Muscle of leg (tissue), 11 donors: ENCODE results near the gene ZPBP. TPM values are rescaled to one million over a fixed set of nuclear protein-coding genes. Genes with fewer than 3 reads are reported as not detected.

Experiments used
- DNase-seq: peaks from one replicate; pipeline ENCODE4 v3.0.0; 2013
- H3K27ac ChIP-seq: one replicate; pipeline ENCODE4 v1.5.1; 2013; ENCODE audit warnings: mild to moderate bottlenecking, low read length, control low read depth
- H3K27me3 ChIP-seq: one replicate; pipeline ENCODE4 v1.6.1; 2013; ENCODE audit warnings: low read length; ENCODE audit not compliant: control insufficient read depth, insufficient read depth
- H3K36me3 ChIP-seq: one replicate; pipeline ENCODE4 v1.6.1; 2013; ENCODE audit warnings: low read length; ENCODE audit not compliant: control insufficient read depth, insufficient read depth
- H3K4me1 ChIP-seq: one replicate; pipeline ENCODE4 v1.6.1; 2013; ENCODE audit warnings: low read length; ENCODE audit not compliant: control insufficient read depth, insufficient read depth
- H3K4me3 ChIP-seq: one replicate; pipeline ENCODE4 v1.5.1; 2013; ENCODE audit warnings: low read length, control low read depth
- H3K9me3 ChIP-seq: replicated peaks from 2 replicates; pipeline ENCODE4 v1.6.1; 2013; ENCODE audit warnings: low read depth, low read length; ENCODE audit not compliant: control insufficient read depth
- WGBS: methylation state at CpG from one replicate; pipeline ENCODE4 v1.1.5; 2013; ENCODE audit warnings: missing lambda C conversion rate; ENCODE audit not compliant: insufficient coverage; 5-methylcytosine and 5-hydroxymethylcytosine counted together
- polyA plus RNA-seq, 8 donors: library from polyadenylated mRNA; unstranded; fragments of 120-200 nt; gene quantifications; one replicate each; pipeline versions ENCODE4 v1.2.1 to v1.2.3, GENCODE V29; 2013; ENCODE audit warnings: inconsistent platforms in 1 of 8, low replicate concordance in 1 of 8; ENCODE audit not compliant: insufficient read length in 8 of 8, insufficient read depth in 1 of 8
- total RNA-seq: library from RNA; stranded (reverse); fragments of 120-200 nt; gene quantifications from one replicate; pipeline ENCODE4 v1.2.4, GENCODE V29; 2013

Gene ZPBP
- total and polyA plus RNA-seq, 9 donors, result not detected

DNA sequence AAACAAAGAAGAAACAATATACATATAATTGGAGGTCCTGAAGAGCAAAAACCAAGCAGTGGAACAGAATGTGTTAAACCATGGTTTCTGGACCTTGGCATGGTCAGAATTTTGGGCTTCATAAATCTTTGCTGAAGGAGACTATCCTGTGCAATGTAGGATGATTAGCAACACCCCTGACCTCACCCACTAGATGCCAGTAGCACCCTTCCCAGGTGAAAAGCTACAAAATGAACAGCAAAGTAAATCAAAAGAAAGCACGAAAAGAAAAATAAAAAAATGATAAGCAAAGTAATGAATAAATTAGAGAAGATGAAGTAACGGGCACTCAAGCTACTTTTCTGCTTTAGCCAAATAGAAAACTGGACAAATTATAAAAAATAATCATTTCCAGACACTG, 19.2 kb upstream of the ZPBP start:
- Histone ChIP-seq H3K4me1 (no peaks in the 10 kb centered on the region), H3K36me3 (no peaks in the 10 kb centered on the region), H3K27ac (no peak overlapping the region), H3K9me3 (peaks cover 11% of the 10 kb centered on the region), H3K27me3 (no peaks in the 10 kb centered on the region), H3K4me3 (no peak overlapping the region)
- WGBS, result no CpG with 5 or more reads among the region's 2 CpGs
- DNase-seq, result no peak

GRCh38 chr7:50101873-50102272, 8.8 kb upstream of the ZPBP start:
- H3K4me3 ChIP-seq, result no peak overlapping the region
- DNase-seq, result no peak
- H3K27me3 ChIP-seq, result no peaks in the 10 kb centered on the region
- H3K9me3 ChIP-seq, result no peaks in the 10 kb centered on the region
- no peaks in the 10 kb centered on the region for H3K36me3 ChIP-seq
- H3K27ac ChIP-seq, result no peak overlapping the region
- no peaks in the 10 kb centered on the region for H3K4me1 ChIP-seq
- 92% methylated on average over 15 of the region's 15 CpGs for WGBS

GRCh38 chr7:50095634-50096033, 2.6 kb upstream of the ZPBP start:
- Histone ChIP-seq H3K4me1 (no peaks in the 10 kb centered on the region), H3K9me3 (no peaks in the 10 kb centered on the region), H3K4me3 (no peak overlapping the region), H3K27ac (no peak overlapping the region), H3K36me3 (no peaks in the 10 kb centered on the region), H3K27me3 (no peaks in the 10 kb centered on the region)
- no CpG with 5 or more reads among the region's 1 CpG for WGBS
- no peak for DNase-seq

DNA sequence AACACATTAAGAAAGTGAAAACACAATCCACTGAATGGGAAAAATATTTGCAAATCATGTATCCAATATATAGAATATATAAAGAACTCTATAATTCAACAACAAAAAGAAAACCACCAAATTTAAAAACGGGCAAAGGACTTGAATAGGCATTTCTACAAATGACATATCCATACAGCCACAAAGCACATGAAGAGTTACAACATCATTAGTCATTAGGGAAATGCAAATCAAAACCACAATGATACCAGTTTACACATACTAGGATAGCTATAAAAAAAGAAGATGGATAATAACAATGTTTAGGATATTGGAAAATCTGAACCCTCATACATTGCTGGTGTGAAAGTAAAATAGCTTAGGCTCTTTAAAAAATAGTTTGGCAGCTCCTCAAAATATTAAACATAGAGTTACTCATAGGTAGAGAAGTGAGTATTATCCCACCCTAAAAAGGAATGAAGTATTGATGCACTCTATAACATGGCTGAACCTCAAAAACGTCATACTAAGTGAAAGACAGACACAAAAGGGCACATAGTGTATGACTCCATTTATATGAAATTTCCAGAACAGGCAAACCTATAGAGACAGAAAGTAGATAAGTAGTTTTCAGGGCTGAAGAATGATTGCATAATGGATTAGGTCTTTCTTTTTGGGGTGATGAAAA, 4.5 kb downstream of the ZPBP start:
- Histone ChIP-seq H3K36me3 (no peaks in the 10 kb centered on the region), H3K9me3 (no peaks in the 10 kb centered on the region), H3K4me1 (no peaks in the 10 kb centered on the region), H3K27ac (no peak overlapping the region), H3K27me3 (no peaks in the 10 kb centered on the region), H3K4me3 (no peak overlapping the region)
- no peak for DNase-seq
- no CpG with 5 or more reads among the region's 2 CpGs for WGBS

DNA sequence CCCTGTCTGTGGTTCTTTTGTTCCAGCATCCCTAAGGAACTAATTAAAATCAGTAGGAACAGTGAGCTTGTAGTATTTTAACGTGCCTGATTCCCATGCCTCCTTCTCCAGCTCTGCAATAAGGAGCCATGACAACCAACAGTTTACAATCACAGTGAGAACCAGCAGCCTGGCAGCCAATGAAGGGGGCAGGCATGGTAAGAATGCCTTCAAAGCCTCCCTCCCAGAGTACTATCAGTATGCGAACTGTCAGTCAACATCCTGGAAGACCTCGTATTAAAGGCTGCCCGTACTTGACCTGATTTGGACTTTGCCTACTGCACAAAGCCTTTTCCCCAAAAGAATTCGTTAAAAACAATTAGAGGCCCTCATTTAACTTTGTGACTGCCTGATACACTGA, 7.7 kb downstream of the ZPBP start:
- H3K4me1 ChIP-seq, result no peaks in the 10 kb centered on the region
- no peak overlapping the region for H3K27ac ChIP-seq
- no peak for DNase-seq
- H3K9me3 ChIP-seq, result no peaks in the 10 kb centered on the region
- no peaks in the 10 kb centered on the region for H3K27me3 ChIP-seq
- 76% methylated on average over 3 of the region's 5 CpGs for WGBS
- H3K4me3 ChIP-seq, result no peak overlapping the region
- H3K36me3 ChIP-seq, result no peaks in the 10 kb centered on the region

GRCh38 chr7:50073093-50073492, 20.0 kb downstream of the ZPBP start:
- H3K9me3 ChIP-seq, result peaks cover 15% of the 10 kb centered on the region
- no peak for DNase-seq
- no peak overlapping the region for H3K27ac ChIP-seq
- no peak overlapping the region for H3K4me3 ChIP-seq
- peaks cover 4% of the 10 kb centered on the region for H3K4me1 ChIP-seq
- H3K36me3 ChIP-seq, result no peaks in the 10 kb centered on the region
- H3K27me3 ChIP-seq, result no peaks in the 10 kb centered on the region

DNA sequence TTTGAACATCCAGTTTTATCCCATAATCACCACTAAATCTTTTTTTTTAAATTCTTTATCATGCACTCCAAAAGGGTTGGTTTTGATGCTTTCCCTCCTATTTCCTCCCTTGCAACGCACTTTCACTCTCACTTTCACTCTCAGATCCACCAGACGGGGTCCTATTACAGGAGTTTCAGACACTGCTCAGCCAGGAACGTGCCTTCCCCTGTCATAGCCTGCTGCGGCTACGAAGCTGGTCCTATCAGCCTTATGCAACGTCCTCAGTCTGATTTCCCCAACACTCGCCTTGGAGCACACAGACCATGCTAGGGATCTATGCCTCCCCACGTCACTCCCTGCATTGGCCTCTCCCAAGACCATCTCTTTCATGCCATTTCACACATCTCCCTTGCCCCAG, 23.4 kb downstream of the ZPBP start:
- H3K27ac ChIP-seq, result no peak overlapping the region
- no peaks in the 10 kb centered on the region for H3K36me3 ChIP-seq
- peak overlapping the region; percentile 20 for H3K4me3 ChIP-seq
- H3K4me1 ChIP-seq, result peaks cover 5% of the 10 kb centered on the region
- peak; percentile 49 for DNase-seq
- 56% methylated on average over 8 of the region's 8 CpGs for WGBS
- H3K27me3 ChIP-seq, result no peaks in the 10 kb centered on the region
- peaks cover 15% of the 10 kb centered on the region for H3K9me3 ChIP-seq

- 20% methylated on average over 6 of the region's 6 CpGs for WGBS
- Histone ChIP-seq H3K27ac (peak overlapping the region; percentile 5), H3K36me3 (no peaks in the 10 kb centered on the region), H3K9me3 (peaks cover 15% of the 10 kb centered on the region), H3K4me1 (peaks cover 5% of the 10 kb centered on the region), H3K4me3 (peak overlapping the region; percentile 20), H3K27me3 (no peaks in the 10 kb centered on the region)
- peak; percentile 71 for DNase-seq
These were observed 24.0 kb downstream of the ZPBP start for GRCh38 chr7:50068850-50069551.

GRCh38 chr7:50068026-50068425, 25.0 kb downstream of the ZPBP start:
- DNase-seq, result peak; percentile 12
- H3K27me3 ChIP-seq, result no peaks in the 10 kb centered on the region
- peaks cover 15% of the 10 kb centered on the region for H3K9me3 ChIP-seq
- no peak overlapping the region for H3K27ac ChIP-seq
- peaks cover 5% of the 10 kb centered on the region for H3K4me1 ChIP-seq
- H3K36me3 ChIP-seq, result no peaks in the 10 kb centered on the region
- H3K4me3 ChIP-seq, result no peak overlapping the region
- WGBS, result no CpG with 5 or more reads among the region's 2 CpGs

DNA sequence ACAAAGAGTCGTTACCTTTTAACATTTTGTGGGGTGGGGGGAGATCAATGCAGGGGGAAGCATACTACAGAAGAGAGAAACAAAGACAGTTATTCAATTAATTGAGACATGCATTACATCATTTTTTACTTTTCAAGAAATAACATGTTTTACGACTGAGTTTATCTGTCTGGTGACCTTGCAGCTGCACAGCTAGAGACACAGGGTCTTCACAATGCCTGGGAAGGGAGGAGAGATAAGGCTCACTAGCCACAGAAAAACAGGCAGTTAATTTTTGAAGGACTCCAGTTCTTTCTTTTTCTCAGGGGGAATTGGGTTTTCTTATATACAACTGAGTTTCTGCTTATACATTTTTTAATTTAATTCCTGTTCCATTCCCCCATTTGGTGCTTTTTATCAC, 30.1 kb downstream of the ZPBP start:
- Histone ChIP-seq H3K27ac (no peak overlapping the region), H3K4me3 (no peak overlapping the region), H3K36me3 (no peaks in the 10 kb centered on the region), H3K9me3 (peaks cover 2% of the 10 kb centered on the region), H3K4me1 (no peaks in the 10 kb centered on the region), H3K27me3 (no peaks in the 10 kb centered on the region)
- WGBS, result no CpG with 5 or more reads among the region's 2 CpGs
- DNase-seq, result no peak
